ENCODE data around the gene MAU2.

GRCh38 chr19:19388568-19389555 is 68.2 kb downstream of the MAU2 start:
- TF ChIP-seq POLR2A (IDR thresholded peaks at IDR 0.05), result no peak
- no peak for TF ChIP-seq CTCF (IDR thresholded peaks at IDR 0.05)
